ENCODE results near the gene ENDOD1. TPM values are rescaled to one million over a fixed set of nuclear protein-coding genes. Genes with fewer than 3 reads are reported as not detected.

Gene ENDOD1
- polyA plus RNA-seq, 1 experiment = 12.1 TPM

DNA sequence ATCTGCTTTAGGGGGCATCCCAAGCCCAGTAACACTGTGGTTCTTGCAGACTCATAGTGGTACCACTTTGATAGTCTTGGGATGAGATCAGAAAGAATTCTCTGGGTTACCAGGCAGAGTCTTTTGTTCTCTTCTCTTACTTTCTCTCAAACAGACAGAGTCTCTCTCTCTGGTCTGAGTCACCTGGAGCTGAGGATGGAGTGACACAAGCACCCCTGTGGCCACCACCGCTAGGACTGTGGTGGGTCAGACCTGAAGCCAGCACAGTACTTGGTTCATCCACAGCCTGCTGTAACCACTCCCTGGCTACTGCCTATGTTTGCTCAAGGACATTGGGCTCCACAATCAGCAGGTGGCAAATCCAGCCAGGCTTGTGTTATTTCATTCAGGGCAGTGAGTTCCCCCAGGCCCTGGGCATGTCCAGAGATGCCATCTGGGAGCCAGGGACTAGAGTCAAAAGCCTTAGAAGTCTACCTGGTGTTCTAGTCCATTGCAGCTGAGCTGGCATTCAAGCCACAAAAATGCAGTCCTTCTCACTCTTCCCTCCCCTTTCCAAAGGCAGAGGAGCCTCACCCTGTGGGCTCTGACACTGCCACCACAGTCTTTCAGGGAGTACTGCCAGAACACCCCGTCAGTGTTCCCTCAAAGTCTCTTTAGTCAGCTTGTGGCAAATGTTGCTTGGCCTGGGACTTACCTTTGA lies 29.9 kb downstream of the ENDOD1 start:
- H3K9me3 ChIP-seq (ENCODE audit: control insufficient read depth, insufficient read depth, low read length) = no peaks in the 10 kb centered on the region
- POLR2A ChIA-PET = no interaction called here
- TF ChIP-seq, protein P1, sequence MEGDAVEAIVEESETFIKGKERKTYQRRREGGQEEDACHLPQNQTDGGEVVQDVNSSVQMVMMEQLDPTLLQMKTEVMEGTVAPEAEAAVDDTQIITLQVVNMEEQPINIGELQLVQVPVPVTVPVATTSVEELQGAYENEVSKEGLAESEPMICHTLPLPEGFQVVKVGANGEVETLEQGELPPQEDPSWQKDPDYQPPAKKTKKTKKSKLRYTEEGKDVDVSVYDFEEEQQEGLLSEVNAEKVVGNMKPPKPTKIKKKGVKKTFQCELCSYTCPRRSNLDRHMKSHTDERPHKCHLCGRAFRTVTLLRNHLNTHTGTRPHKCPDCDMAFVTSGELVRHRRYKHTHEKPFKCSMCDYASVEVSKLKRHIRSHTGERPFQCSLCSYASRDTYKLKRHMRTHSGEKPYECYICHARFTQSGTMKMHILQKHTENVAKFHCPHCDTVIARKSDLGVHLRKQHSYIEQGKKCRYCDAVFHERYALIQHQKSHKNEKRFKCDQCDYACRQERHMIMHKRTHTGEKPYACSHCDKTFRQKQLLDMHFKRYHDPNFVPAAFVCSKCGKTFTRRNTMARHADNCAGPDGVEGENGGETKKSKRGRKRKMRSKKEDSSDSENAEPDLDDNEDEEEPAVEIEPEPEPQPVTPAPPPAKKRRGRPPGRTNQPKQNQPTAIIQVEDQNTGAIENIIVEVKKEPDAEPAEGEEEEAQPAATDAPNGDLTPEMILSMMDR (IDR thresholded peaks at IDR 0.05; ENCODE audit: low read depth, low read length) = no peak
- no peak for DNase-seq (ENCODE audit: low read depth, low spot score)
- CTCF ChIA-PET = no interaction called here
- H3K27ac ChIP-seq (ENCODE audit: low read depth, low read length) = no peak overlapping the region
- no peaks in the 10 kb centered on the region for H3K27me3 ChIP-seq (ENCODE audit: control insufficient read depth, insufficient read depth, low read length)
- H3K4me3 ChIP-seq (ENCODE audit: low read depth, low read length) = no peak overlapping the region

DNA sequence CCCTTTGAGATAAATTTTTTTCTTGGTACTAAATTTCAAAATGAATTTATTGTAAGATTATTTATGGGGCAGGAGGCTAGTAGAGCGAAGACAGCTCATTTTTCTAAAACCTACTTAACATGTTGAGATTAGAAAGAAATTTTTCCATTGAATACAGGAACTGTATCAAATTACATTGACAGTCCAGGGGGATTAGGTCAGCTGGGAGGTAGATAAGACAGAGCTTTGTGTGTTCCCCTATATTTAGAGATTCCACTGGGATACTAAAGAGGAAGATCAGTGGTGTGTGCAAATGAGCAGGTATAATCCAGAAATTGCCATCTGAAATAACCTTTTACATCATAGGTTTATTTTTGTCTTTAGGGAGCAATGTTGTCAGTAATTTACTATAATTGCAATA lies 32.1 kb downstream of the ENDOD1 start:
- Histone ChIP-seq H3K27me3 (ENCODE audit: control insufficient read depth, insufficient read depth, low read length) (no peaks in the 10 kb centered on the region), H3K27ac (ENCODE audit: low read depth, low read length) (no peak overlapping the region), H3K9me3 (ENCODE audit: control insufficient read depth, insufficient read depth, low read length) (no peaks in the 10 kb centered on the region), H3K4me3 (ENCODE audit: low read depth, low read length) (no peak overlapping the region)
- TF ChIP-seq, protein P1 (IDR thresholded peaks at IDR 0.05; ENCODE audit: low read depth, low read length) = no peak
- CTCF ChIA-PET = interaction anchor here (0.9 to 1.5 kb wide), 2 partner anchors 13 to 584 kb away, joined by 4 to 5 read pairs; no protein-coding TSS in a partner anchor
- no peak for DNase-seq (ENCODE audit: low read depth, low spot score)
- POLR2A ChIA-PET = no interaction called here

DNA sequence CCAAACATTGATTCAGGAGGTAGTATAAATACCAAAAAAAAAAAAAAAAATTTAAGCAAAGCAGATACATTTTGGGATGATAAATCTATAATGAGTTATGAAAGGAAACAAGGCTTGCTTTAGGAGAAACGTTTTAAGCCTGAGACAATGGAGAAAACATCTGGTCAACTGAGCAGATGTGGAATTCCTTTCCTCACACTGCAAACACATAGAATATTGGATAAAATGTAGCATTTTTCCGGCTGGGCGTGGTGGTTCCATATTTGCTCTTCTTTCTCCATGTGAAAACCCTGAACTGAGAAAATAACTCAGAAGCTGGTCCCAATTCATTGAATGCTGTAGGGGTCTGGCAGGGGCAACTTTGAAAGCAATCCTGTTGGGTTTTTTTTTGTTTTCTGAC lies 33.9 kb downstream of the ENDOD1 start:
- DNase-seq (ENCODE audit: low read depth, low spot score) = no peak
- no peak overlapping the region for H3K27ac ChIP-seq (ENCODE audit: low read depth, low read length)
- ChIA-PET POLR2A (no interaction called here), CTCF (no interaction called here)
- no peaks in the 10 kb centered on the region for H3K9me3 ChIP-seq (ENCODE audit: control insufficient read depth, insufficient read depth, low read length)
- no peaks in the 10 kb centered on the region for H3K27me3 ChIP-seq (ENCODE audit: control insufficient read depth, insufficient read depth, low read length)
- no peak overlapping the region for H3K4me3 ChIP-seq (ENCODE audit: low read depth, low read length)
- TF ChIP-seq, protein P1 (IDR thresholded peaks at IDR 0.05; ENCODE audit: low read depth, low read length) = no peak

DNA sequence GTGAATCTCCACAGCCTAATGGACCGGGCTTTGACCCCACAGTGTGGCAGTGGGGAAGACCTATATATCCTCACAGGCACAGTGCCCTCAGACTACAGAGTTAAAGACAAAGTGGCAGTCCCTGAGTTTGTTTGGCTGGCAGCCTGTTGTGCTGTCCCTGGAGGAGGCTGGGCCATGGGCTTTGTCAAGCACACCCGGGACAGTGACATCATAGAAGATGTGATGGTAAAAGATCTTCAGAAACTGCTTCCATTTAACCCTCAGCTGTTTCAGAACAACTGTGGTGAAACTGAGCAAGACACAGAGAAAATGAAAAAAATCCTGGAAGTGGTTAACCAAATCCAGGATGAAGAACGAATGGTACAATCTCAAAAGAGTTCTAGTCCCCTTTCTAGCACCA lies 39.0 kb downstream of the ENDOD1 start:
- ChIA-PET CTCF (no interaction called here), POLR2A (no interaction called here)
- DNase-seq (ENCODE audit: low read depth, low spot score) = no peak
- TF ChIP-seq, protein P1 (IDR thresholded peaks at IDR 0.05; ENCODE audit: low read depth, low read length) = no peak
- H3K27me3 ChIP-seq (ENCODE audit: control insufficient read depth, insufficient read depth, low read length) = no peaks in the 10 kb centered on the region
- no peak overlapping the region for H3K4me3 ChIP-seq (ENCODE audit: low read depth, low read length)
- no peaks in the 10 kb centered on the region for H3K9me3 ChIP-seq (ENCODE audit: control insufficient read depth, insufficient read depth, low read length)
- no peak overlapping the region for H3K27ac ChIP-seq (ENCODE audit: low read depth, low read length)

GRCh38 chr11:95132956-95133355 lies 43.3 kb downstream of the ENDOD1 start:
- Histone ChIP-seq H3K9me3 (ENCODE audit: control insufficient read depth, insufficient read depth, low read length) (no peaks in the 10 kb centered on the region), H3K4me3 (ENCODE audit: low read depth, low read length) (no peak overlapping the region), H3K27ac (ENCODE audit: low read depth, low read length) (no peak overlapping the region), H3K27me3 (ENCODE audit: control insufficient read depth, insufficient read depth, low read length) (no peaks in the 10 kb centered on the region)
- DNase-seq (ENCODE audit: low read depth, low spot score) = no peak
- TF ChIP-seq, protein P1 (IDR thresholded peaks at IDR 0.05; ENCODE audit: low read depth, low read length) = no peak
- ChIA-PET POLR2A (no interaction called here), CTCF (interaction anchor here (1.4 kb wide), 1 partner anchor 572 kb away, joined by 3 read pairs; no protein-coding TSS in a partner anchor)
